NCI-H2171 (cell line): ENCODE data around the gene PRAME.

ENCODE experiments used
- DNase-seq: peaks from one replicate; lab custom pipeline; 2025; lab: John Stamatoyannopoulos, UW

Gene PRAME

DNA sequence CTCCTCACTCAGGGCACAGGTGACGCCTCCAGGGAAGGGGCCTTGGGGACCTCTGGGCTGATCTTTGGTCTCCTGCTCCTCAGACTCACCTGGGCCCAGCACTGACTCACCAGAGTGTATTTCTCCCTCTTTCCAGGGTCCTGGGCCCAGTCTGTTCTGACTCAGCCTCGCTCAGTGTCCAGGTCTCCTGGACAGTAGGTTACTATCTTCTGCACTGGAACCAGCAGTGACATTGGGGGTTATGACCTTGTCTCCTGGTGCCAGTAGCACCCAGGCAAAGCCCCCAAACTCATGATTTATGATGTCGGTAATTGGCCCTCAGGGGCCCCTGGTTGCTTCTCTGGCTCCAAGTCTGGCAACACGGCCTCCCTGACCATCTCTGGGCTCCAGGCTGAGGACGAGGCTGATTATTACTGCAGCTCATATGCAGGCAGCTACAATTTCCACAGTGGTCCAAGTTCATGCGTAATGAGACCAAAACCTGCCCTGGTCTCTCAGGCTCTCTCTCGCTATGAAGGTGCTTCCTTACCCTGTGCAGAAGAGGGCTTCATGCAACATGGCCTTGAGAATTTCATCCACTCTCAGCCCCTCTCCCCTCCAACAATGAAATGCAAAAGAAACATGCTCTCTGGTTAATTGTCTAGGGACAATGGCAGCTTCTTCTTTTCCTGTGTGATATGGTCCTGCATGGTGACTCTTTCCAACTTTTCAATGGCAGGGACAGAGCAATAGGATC lies 21.0 kb upstream of the PRAME start:
- no peak for DNase-seq

DNA sequence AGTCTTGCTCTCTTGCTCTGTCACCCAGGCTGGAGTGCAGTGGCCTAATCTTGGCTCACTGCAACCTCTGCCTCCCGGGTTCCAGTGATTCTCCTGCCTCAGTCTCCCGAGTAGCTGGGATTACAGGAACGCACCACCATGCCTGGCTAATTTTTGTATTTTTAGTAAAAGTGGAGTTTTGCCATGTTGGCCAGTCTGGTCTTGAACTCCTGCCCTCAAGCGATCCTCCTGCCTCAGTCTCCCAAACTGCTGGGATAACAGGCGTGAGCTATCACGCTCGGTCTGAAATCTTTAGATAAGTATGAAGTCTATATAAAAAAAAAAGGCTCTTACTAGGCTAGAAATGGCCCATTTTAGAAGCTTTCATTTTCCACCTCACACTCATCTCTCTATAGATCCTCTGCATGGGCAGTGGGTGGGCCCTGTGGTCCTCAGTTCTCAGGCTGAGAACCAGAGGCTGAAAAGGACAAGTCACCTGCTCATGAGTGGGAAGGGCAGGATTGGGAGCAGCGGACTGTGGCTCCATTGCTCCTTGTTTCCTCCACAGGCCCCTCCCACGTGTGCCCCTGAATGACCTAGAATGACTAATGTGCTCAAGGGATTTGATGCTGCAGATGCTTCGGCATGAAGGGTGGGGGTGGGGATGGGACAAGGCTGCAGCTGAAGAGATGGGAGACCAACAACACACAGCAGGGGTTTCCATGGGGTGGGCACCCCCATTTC lies 19.8 kb upstream of the PRAME start:
- peak; percentile 33 for DNase-seq

DNA sequence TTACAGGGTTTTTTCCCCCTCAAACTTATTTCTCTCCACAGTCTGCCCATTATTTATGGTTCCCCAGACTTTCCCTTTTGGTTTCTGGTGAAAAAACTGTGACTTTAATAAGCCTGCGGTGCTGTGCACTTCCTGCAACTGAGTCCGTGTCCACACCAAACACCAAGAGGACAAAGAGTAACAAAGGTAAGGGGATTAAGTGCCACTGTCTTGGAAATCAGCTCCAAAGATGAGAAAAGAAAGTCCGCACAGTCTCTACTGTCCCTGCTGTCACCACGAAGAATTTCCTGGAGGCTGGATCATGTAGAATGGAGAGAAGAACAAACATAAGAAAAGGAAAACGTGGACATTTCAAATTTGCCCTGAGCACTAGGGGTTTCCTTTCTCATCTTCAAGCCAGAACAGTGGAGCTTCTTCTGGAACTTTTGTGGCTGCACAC lies 17.9 kb upstream of the PRAME start:
- no peak for DNase-seq

DNA sequence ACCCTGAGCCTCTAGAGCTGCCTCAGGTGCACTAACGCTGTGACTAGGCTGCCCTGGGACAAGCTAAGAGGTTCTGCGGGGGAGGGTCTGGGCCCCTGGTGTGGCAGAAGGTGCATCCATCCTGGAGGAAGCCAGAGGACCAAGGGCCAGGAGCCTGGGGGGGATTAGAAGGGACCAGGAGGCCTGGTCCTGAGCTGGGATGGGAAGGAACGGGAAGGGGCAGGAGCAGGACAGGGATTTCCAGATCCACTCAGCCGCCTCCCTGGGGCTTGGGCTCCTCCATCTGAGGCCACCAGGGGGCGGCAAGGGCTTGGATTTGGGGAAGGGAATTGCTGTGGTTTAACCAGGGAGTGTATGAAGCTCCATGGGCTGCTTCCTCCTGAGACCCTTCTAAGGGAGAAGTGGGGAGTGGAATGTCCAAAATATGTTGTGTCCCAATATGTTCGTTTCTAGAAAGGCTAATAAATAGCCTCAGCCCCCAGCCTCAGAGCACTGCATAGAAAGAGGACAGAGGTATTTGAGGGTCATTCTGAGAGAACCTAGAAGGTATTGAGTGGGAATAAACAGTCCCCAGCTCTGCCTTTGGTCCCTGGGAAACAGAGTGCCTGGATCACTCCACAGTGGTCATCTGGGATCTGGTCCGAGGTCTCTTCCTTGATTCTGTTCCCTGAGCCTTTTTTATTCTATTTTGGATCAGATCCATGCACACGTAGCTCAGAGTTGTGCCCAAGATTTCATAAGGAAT lies 17.4 kb upstream of the PRAME start:
- peak; percentile 44 for DNase-seq

DNA sequence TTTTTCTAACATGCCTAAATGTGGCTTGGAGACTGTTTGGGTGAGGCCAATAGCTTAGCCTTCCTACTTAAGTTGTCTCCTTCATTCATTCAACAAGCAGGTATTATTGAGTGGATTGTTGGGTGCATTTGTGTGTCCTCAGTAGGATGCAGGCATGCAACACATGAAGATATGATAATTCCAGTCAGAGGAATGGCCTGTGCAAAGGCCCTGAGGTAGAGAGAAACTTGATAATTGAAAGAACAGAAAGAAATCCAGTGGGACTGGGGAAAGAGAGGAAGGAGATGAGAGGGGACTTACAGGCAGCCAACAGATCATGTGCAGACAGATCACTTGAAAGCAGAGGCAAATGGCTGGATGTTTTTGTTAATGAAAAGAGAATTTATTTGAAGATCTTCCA lies 15.3 kb upstream of the PRAME start:
- DNase-seq: no peak

DNA sequence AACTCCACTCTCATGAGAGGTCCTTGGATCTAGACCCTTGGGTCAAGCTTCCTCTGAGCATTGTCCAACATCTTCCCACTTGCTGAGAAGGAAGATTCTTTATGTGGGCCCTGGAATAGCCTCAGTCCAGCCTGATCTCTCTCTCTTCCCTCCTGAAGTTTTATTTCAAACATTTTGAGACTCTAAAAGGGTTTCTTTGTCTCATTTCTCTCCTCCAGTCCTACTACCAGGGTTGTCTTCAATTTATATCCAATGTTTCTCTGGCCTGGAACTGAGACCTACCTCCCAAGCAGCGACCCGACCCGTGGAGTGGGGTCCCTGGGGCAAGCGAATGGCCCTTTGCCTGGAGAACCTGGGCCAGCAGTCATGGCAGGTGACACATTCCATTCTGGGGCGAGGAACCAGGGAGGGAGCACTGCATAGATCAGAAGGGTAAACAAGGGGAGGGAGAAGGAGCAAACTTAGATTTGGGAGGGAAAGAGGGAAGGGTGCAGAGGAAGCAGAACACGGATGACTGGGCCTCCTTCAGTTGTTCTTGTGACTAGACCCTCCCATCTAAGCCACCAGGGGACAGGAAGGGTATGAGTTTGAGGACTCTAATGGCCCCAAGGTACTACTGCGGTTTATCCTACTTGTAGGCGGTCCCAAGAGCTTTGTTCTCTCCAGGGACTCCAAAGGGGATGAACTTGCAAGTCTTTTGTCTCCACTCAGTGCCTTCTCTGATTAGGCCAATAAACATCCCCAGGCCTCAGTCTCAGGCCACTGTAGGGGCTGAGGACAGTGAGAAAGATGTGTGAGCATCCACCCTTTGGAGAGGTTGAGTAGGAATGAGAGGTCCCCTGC lies 14.2 kb upstream of the PRAME start:
- DNase-seq: no peak

DNA sequence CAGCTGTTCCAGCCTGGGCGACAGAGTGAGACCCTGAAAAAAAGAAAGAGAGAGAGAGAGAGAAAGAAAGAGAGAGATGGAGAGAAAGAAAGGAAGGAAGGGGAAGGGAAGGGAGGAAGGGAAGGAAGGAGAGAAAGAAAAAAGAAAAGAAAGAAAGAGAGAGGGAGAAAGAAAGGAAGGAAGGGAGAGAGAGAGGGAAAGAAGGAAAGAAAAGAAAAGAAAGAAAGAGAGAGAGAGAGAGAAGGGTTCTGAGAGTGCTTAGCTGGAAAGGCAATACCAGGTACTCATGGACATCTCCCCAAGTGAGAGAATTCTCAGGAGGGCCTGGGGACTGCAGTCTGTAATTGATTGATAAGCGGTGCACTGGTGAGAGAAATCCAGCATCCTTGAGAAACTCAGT lies 12.8 kb upstream of the PRAME start:
- no peak for DNase-seq

DNA sequence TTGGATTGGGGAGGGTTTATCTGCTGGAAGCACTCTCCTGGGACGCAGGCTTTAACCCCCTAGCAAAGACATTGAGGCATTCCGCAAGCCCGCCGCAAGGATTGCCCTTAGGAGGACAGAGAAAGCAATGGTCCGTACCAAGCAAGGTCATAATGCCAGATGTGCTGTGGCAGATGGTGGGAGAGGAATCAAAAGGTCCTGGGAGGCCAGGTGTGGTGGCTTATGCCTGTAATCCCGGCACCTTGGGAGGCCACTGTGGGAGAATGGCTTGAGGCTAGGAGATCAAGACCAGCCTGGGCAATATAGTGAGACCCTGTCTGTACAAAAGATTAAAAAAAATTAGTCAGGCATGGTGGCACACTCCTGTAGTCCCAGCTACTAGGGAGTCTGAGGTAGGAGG lies 12.4 kb upstream of the PRAME start:
- DNase-seq: no peak

DNA sequence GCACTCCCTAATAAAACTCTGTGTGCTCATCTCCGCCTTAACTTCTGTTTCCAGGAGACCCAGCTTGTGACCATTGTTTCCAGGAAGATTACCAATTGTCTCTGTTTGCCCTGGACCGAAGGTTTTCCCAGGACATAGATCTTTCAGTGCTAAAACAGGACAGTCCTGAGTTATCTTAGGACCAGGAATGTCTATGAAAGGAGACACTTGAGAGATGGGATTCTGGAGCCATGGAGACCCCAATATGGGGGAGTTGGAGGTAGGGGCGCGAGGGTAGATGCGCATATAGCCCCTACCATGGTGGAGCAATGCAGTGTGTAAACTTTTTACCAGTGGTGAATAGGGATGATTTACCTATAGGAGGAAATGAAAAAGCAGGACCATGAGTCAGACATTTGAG lies 10.2 kb upstream of the PRAME start:
- DNase-seq: no peak

DNA sequence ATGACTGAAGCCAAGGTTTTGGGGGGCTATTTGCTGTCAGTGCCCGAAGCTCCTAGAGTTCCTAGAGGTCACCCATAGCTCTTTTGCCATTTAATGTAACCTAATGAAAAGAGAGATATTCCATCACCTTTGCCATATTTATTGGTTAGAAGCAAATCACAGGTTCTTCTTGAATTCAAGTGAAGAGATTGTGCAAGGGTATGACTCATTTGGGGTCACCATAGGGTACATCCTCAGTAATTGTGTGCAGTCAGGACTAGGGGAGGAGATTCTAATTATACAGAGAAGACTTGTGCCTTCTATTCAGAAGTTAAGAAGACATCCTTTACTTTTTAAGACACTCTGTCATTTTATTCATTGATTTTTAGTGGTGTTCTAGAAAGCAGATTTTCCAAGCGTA lies 6.9 kb upstream of the PRAME start:
- DNase-seq: no peak

DNA sequence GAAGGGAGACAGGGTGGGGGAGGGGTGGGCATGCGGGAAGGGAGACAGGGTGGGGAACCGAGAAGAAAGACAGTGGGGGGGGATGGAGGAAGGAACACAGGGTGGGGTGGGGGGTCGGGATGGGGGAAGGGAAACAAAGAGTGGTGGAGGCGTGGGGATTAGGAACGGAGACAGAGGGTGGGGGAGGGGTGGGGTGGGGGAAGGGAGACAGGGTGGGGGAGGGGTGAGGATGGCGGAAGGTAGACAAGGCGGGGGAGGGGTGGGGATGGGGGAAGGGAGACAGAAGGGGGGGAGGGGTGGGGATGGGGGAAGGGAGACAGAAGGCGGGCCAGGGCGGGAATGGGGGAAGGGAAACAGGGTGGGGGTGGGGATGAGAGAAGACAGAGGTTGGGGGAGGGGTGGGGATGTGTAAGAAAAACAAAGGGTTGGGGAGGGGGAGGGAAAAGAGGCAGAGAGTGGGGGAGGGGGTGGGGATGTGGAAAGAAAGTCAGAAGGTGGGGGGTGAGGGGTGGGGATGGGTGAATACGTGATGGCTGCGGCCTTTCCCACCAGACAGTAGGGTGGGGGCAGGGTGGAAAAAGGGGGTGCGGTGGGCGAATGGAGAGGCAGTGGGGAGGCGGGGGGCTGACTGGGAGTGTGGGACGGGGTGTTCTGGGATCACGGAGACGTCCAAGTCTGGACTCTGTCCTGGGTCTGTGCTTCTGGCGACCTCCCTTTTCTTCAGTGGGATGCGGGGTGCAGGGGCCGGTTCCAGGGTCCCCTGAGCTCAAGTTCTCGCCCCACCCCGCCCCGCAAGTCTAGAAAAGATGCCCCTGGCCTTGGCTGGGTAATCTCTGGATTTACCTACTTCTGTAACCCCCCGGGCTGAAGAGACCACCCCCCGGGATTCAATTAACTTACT lies 744 bp downstream of the PRAME start:
- DNase-seq: peak; percentile 28

DNA sequence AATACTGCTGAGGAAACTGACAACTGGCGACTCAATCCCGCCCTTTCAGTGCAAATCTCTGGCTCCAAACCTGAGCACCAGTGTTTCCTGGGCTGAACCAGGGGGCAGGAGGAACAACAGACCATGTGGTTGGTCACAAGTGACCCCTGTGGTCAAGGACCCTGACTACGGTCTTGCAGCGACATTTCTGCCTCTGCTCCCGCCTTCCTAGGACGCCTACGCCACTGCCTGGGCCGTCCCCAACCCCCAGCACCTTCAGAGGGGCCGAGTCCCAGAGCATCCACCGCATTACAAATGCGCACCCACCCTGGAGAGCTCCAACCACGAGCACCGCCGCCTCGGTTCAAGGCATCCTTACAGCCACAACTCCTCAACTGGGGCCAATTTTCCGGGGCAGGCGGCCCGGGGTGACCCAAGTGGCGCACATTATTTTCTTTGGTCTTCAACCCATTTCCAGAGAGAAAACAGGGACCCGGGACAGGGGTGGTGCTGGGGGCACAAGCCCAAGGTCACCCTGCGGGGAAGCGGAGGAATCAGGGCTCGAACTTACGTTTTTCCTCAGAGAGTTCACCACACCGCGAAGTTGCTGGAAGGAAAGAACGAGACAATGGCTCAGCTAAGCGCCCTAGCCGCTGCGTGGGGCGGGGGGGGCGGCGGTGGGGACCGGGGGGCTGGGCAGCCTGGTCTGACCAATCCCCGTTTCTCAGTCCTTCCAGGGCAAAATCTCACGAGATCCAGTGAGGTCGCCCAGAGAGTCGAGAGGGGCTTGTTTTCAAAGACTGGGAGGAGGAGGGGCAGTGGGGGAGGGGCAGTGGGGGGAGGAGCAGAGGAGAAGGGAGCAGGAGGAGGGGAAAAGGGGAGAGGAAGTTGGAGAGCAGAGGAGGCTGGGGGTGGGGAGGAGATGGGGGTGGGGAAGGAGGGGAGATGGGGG lies 1.8 kb downstream of the PRAME start:
- DNase-seq: no peak

DNA sequence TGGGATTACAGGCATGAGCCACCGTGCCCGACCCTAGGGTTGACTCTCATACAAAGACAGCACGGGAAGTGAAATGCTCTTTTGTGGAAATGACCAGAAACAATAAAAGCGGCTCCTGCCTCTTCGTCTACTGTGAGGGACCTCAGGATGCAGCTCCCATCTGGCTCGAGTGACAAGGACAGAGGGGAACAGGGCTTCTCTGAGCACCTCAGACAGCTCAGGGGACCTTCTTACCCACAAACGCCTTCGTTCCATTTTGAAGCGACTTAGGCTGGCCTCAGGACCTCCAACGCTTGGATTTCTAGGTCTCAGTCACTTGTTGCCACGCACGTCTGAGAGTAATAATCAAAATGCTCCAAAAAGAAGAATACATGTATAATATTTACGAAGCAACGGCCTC lies 2.5 kb downstream of the PRAME start:
- no peak for DNase-seq

DNA sequence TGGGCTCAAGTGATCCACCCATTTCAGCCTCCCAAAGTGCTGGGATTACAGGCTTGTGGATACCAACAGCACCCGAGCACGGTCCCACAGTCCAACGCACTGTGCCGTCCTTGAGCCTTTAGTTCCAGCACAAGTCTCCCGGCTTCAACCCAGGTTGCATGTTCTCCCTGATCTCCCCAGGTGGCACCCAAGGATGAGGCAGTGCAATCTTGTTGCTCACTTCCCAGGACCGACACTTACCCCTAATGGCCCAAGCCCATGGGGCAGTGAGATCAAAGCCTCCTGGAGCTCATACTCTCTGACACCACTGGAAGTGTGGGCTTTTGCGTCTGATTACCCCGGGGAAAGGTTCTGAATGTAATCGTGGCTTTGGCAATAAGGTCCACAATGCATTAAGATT lies 3.5 kb downstream of the PRAME start:
- no peak for DNase-seq

DNA sequence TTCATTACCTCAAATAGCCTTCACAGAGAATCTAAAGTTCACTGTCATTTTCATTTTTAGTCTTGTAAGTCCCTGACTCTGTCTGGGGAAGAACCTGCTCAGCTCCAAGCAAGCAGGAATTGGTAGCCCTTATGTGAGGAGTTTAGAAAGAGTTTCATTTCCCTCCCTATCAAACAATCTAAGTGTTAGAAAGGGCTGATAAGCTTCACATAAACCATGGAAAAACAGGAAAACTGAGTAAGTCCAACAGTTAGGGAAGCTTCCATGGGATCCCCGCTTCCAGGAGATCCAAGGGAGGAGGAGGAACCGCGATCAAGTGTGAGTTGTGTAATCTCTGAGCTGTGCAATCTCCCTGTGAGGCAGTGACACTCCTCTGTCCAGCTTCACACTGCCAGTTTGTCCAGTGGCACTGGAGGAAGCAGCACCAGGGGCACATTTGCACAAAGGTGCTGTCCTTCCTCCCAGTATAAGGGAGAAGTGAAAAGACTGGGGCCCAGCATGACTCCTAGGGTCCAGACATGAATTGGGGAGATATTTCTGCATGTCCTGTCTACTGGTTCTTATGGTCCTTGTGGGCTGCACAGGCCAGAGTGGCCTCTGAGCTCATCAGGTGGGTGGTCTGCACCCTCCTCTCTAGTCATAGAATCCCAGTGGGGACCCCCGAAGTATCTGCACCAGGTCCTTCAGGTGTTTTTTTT lies 4.3 kb downstream of the PRAME start:
- DNase-seq: no peak

DNA sequence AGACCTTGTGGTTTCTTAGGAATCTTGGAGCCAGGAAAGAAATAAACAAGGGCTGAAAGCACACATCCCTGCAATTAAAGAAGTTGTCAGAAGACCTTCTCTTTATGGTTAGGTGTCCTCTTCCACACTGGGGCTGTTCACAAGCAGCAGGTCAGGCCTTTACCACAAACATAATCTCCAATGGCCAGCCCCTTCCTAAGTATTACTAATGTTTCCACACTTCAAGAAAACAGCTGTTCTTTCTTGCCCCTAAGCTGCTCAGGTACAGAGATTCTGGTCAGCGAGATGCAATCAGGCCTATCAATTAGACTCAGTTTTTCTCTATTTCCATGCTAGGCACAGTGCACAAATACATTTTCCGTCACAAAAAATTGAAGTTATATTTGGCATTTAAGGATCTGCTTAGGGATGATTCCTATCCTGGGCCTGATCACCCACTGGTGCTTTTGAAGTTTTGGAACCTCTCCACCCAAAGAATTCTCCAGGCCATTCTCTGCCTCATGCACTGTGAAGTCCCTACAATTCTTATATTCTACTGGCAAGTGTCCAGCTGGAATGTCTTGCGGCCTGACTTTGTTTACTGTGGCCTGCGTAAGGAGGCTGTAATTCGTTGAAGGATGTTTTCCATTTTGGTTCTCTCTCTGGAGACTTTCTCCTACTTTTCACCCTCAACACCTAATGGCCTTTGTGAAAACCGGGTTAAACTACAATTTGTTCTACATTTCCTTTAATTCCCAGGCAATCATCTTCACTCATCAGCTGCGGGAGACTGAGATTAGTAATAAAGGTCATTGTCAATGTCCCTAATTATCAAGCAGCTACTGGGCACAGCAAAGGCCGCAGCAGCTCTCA lies 5.1 kb downstream of the PRAME start:
- no peak for DNase-seq

DNA sequence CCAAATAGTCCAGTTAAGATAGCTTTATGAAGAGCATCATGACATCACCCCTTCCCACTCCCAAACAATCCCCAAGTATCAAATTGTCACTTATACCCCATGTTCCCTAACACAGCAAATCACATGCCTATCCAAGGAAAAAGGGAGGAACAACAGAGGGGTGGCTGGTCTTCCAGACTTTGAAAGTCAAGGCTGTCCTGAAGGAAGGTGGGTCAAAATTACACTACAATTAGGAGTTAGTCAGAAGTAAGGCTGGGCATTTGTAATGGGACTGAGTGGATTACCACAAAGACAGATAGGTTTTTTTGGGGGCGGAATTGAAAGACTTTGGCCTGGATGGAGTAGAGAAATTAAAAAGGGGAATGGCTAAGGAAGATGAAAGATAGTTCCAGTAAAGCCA lies 5.9 kb downstream of the PRAME start:
- DNase-seq: no peak

DNA sequence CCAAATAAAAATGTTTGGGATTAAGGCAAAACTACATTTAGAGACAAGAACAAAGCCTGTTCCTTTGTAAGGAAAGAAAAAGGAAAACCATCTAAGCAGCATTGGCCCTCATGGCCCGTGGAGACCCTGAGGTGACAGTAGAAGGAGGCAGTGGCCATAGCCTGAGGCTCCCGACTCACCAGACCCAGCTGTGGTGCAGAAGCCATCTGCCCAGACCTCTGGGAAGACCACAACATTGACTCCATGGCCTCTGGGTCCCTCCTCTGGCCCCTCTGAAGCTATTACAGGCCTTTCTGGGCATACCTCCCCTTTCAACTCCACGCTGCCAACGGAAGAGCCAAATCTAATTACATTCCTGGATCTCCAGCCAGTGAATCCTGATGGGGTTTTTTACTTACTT lies 6.4 kb downstream of the PRAME start:
- DNase-seq: no peak
